Tibial nerve (tissue), 4 donors: ENCODE measurements around the gene USH1G. TPM values are rescaled to one million over a fixed set of nuclear protein-coding genes. Genes with fewer than 3 reads are reported as not detected.
"Not testable (repeated sequence)": the region's sequence is repeated elsewhere in the genome, so short reads cannot be mapped to it uniquely, and the experiment has no call there.

Source experiments
- DNase-seq, 2 donors: peaks; one replicate each; pipeline ENCODE4 v3.0.0-alpha.2; 2019; ENCODE audit warnings: low spot score in 2 of 2
- H3K27ac ChIP-seq, 4 donors: fragments of 200-600 bp; sonication (generic) in 3 of 4; one replicate each; pipeline ENCODE4 v1.5.1; 2017 to 2019; ENCODE audit warnings: mild to moderate bottlenecking in 1 of 4
- H3K27me3 ChIP-seq, 2 donors: fragments of 200-600 bp; sonication (generic) in 1 of 2; one replicate each; pipeline versions ENCODE4 v1.5.1 to v1.6.0; 2017 to 2019
- H3K36me3 ChIP-seq, 3 donors: fragments of 200-600 bp; sonication (generic); one replicate each; pipeline ENCODE4 v1.5.1; 2018 to 2019
- H3K4me1 ChIP-seq, 4 donors: fragments of 200-600 bp; sonication (generic) in 3 of 4; one replicate each; pipeline ENCODE4 v1.5.1; 2017 to 2019
- H3K4me3 ChIP-seq, 4 donors: fragments of 200-600 bp; sonication (generic) in 3 of 4; one replicate each; pipeline ENCODE4 v1.5.1; 2017 to 2019; ENCODE audit warnings: mild to moderate bottlenecking in 1 of 4, moderate library complexity in 1 of 4
- H3K9me3 ChIP-seq, 4 donors: fragments of 200-600 bp; sonication (generic) in 3 of 4; one replicate each; pipeline ENCODE4 v1.5.1; 2017 to 2019
- CTCF ChIP-seq, 5 experiments: fragments of 200-600 bp in 3 of 5; fragments of 450-650 bp in 2 of 5; sonication (generic) in 3 of 5; IDR thresholded peaks; one replicate each; pipeline ENCODE4 v1.5.1; 2016 to 2019; ENCODE audit warnings: antibody characterized with exemption in 5 of 5, mild to moderate bottlenecking in 3 of 5, moderate library complexity in 2 of 5
- EP300 ChIP-seq, 2 donors: sonication (generic); formaldehyde crosslinking; IDR thresholded peaks; one replicate each; pipeline ENCODE4 v1.6.1; 2017; ENCODE audit warnings: antibody characterized with exemption in 2 of 2, mild to moderate bottlenecking in 1 of 2
- POLR2A ChIP-seq, 2 donors: fragments of 450-650 bp; IDR thresholded peaks; one replicate each; pipeline ENCODE4 v1.6.1; 2017; ENCODE audit warnings: antibody characterized with exemption in 2 of 2, mild to moderate bottlenecking in 2 of 2, moderate library complexity in 2 of 2
- WGBS, 2 donors: methylation state at CpG; one replicate each; pipeline ENCODE4 v1.1.5; 2018; 5-methylcytosine and 5-hydroxymethylcytosine counted together
- total RNA-seq, 4 donors: library from RNA; depleted of rRNA; stranded (reverse); fragments of >200 nt; gene quantifications; one replicate each; pipeline ENCODE4 v1.1.0, GENCODE V29; 2016

The USH1G gene
- total RNA-seq, 4 donors from 2014 or later, result 0.87 TPM; not detected in 3

GRCh38 chr17:74970395-74970794, 47.3 kb upstream of the USH1G start:
- H3K27me3 ChIP-seq, result peaks cover 0 to 36% of the 10 kb centered on the region in 2 donors
- TF ChIP-seq POLR2A (IDR thresholded peaks at IDR 0.05) (no peak), EP300 (IDR thresholded peaks at IDR 0.05) (no peak), CTCF (IDR thresholded peaks at IDR 0.05) (no peak)
- DNase-seq, result no peak
- H3K4me3 ChIP-seq, result peak overlapping the region in 1 of 4 donors; percentile 55
- peaks cover 0 to 16% (median 11%) of the 10 kb centered on the region in 4 donors for H3K4me1 ChIP-seq
- no peaks in the 10 kb centered on the region for H3K36me3 ChIP-seq
- no peaks in the 10 kb centered on the region for H3K9me3 ChIP-seq
- no peak overlapping the region for H3K27ac ChIP-seq
- 75 to 80% methylated on average over 3 of the region's 3 CpGs for WGBS, 2 donors

- not testable (repeated sequence) for H3K9me3 ChIP-seq, H3K36me3 ChIP-seq, DNase-seq, H3K27ac ChIP-seq, H3K4me3 ChIP-seq
- WGBS, 2 donors, result 96% methylated on average over 5 of the region's 5 CpGs
- Histone ChIP-seq H3K4me1 (peaks cover 0 to 16% (median 11%) of the 10 kb centered on the region in 4 donors), H3K27me3 (peaks cover 0 to 36% of the 10 kb centered on the region in 2 donors)
Observed at GRCh38 chr17:74969501-74969900, 46.4 kb upstream of the USH1G start.

- H3K4me3 ChIP-seq, result no peak overlapping the region
- peaks cover 0 to 31% of the 10 kb centered on the region in 2 donors for H3K27me3 ChIP-seq
- H3K36me3 ChIP-seq, result no peaks in the 10 kb centered on the region
- H3K27ac ChIP-seq, result no peak overlapping the region
- no peak for TF ChIP-seq POLR2A (IDR thresholded peaks at IDR 0.05)
- no peak for TF ChIP-seq EP300 (IDR thresholded peaks at IDR 0.05)
- H3K4me1 ChIP-seq, result peaks cover 0 to 16% (median 11%) of the 10 kb centered on the region in 4 donors
- DNase-seq, result no peak
- WGBS, 2 donors, result 82 to 88% methylated on average over 4 to 5 of the region's 5 CpGs
- no peaks in the 10 kb centered on the region for H3K9me3 ChIP-seq
Observed at GRCh38 chr17:74968361-74968780, 45.3 kb upstream of the USH1G start.

GRCh38 chr17:74964988-74965622, 42.0 kb upstream of the USH1G start:
- H3K9me3 ChIP-seq, result no peaks in the 10 kb centered on the region
- TF ChIP-seq CTCF (IDR thresholded peaks at IDR 0.05), result no peak
- no peak for TF ChIP-seq EP300 (IDR thresholded peaks at IDR 0.05)
- no peak for TF ChIP-seq POLR2A (IDR thresholded peaks at IDR 0.05)
- H3K36me3 ChIP-seq, result no peaks in the 10 kb centered on the region
- DNase-seq, result no peak
- 81 to 82% methylated on average over 14 of the region's 14 CpGs for WGBS, 2 donors
- H3K27me3 ChIP-seq, result peaks cover 0 to 2% of the 10 kb centered on the region in 2 donors
- no peak overlapping the region for H3K4me3 ChIP-seq
- H3K4me1 ChIP-seq, result peaks cover 0 to 6% (median 0%) of the 10 kb centered on the region in 4 donors
- H3K27ac ChIP-seq, result no peak overlapping the region

- no peak for DNase-seq
- Histone ChIP-seq H3K27ac (no peak overlapping the region), H3K36me3 (no peaks in the 10 kb centered on the region), H3K9me3 (no peaks in the 10 kb centered on the region), H3K4me3 (no peak overlapping the region), H3K27me3 (no peaks in the 10 kb centered on the region), H3K4me1 (peaks cover 0 to 6% (median 0%) of the 10 kb centered on the region in 4 donors)
- TF ChIP-seq EP300 (IDR thresholded peaks at IDR 0.05) (no peak), POLR2A (IDR thresholded peaks at IDR 0.05) (no peak), CTCF (IDR thresholded peaks at IDR 0.05) (no peak)
- 85 to 86% methylated on average over 9 to 12 of the region's 12 CpGs for WGBS, 2 donors
Observed at GRCh38 chr17:74964246-74964761, 41.2 kb upstream of the USH1G start.

GRCh38 chr17:74963656-74964055, 40.6 kb upstream of the USH1G start:
- no peaks in the 10 kb centered on the region for H3K27me3 ChIP-seq
- H3K4me3 ChIP-seq, result no peak overlapping the region
- H3K4me1 ChIP-seq, result peaks cover 0 to 6% (median 0%) of the 10 kb centered on the region in 4 donors
- TF ChIP-seq POLR2A (IDR thresholded peaks at IDR 0.05), result no peak
- H3K36me3 ChIP-seq, result no peaks in the 10 kb centered on the region
- H3K27ac ChIP-seq, result no peak overlapping the region
- H3K9me3 ChIP-seq, result no peaks in the 10 kb centered on the region
- 59 to 69% methylated on average over 11 to 12 of the region's 12 CpGs for WGBS, 2 donors
- no peak for DNase-seq
